K562 (cell line): ENCODE measurements around the gene PDE8A. TPM values are rescaled to one million over a fixed set of nuclear protein-coding genes. Genes with fewer than 3 reads are reported as not detected.

ENCODE experiments used
- ATF7 ChIP-seq: fragments of 450-650 bp; IDR thresholded peaks from 2 replicates; pipeline ENCODE4 v1.7.1; 2014; ENCODE audit warnings: mild to moderate bottlenecking, moderate library complexity
- BHLHE40 ChIP-seq: IDR thresholded peaks from 2 replicates; pipeline ENCODE4 v1.6.1; 2011; ENCODE audit warnings: low read length, improper control_type of control experiment
- CBX3 ChIP-seq, 2 experiments: IDR thresholded peaks; 1 replicate in 1 of 2; 2 replicates in 1 of 2; pipeline ENCODE4 v1.6.1; 2012; ENCODE audit warnings: inconsistent platforms in 2 of 2, low read length in 2 of 2, borderline replicate concordance in 1 of 2, control low read depth in 1 of 2
- CHD1 ChIP-seq: fragments of 200-600 bp; sonication (generic); IDR thresholded peaks from one replicate; pipeline ENCODE4 v1.6.1; 2012; ENCODE audit warnings: mild to moderate bottlenecking, moderate library complexity, low read length, inconsistent platforms
- FOXK2 ChIP-seq, 2 experiments: fragments of 450-650 bp; IDR thresholded peaks in 1 of 2; conservative IDR thresholded peaks in 1 of 2; 2 replicates each; pipeline ENCODE4 v1.6.1; 2016; ENCODE audit warnings: low read depth in 2 of 2, mild to moderate bottlenecking in 1 of 2
- HNRNPK ChIP-seq: fragments of 200-400 bp; formaldehyde crosslinking; IDR thresholded peaks from one replicate; pipeline ENCODE4 v1.6.1; 2018; ENCODE audit warnings: mild to moderate bottlenecking, low read depth, low read length; ENCODE audit not compliant: poor library complexity, severe bottlenecking
- KDM1A ChIP-seq, 2 experiments: fragments of 450-650 bp; IDR thresholded peaks; 2 replicates each; pipeline ENCODE4 v1.6.1; 2016; ENCODE audit warnings: mild to moderate bottlenecking in 2 of 2
- NFXL1 ChIP-seq: fragments of 450-650 bp; formaldehyde crosslinking; IDR thresholded peaks from 2 replicates; pipeline ENCODE4 v1.4.0; 2021; ENCODE audit warnings: mild to moderate bottlenecking
- POLR2AphosphoS2 ChIP-seq: IDR thresholded peaks from 2 replicates; pipeline ENCODE4 v1.6.1; 2012; ENCODE audit warnings: low read length, improper control_type of control experiment
- RBBP5 ChIP-seq: fragments of 200-600 bp; sonication (generic); IDR thresholded peaks from 2 replicates; pipeline ENCODE4 v1.6.1; 2012; ENCODE audit warnings: borderline replicate concordance, mild to moderate bottlenecking, low read length, control low read depth, inconsistent platforms; ENCODE audit not compliant: insufficient read depth, poor library complexity, severe bottlenecking
- SIN3B ChIP-seq: fragments of 450-650 bp; IDR thresholded peaks from 2 replicates; pipeline ENCODE4 v1.6.1; 2017; ENCODE audit warnings: low read depth, mild to moderate bottlenecking, moderate library complexity
- SMAD2 ChIP-seq: fragments of 150-350 bp; IDR thresholded peaks from 2 replicates; pipeline ENCODE4 v1.6.1; 2014; ENCODE audit warnings: low read depth, mild to moderate bottlenecking, low read length
- TRIM24 ChIP-seq, 2 experiments: fragments of 450-650 bp; IDR thresholded peaks; 2 replicates each; pipeline ENCODE4 v1.6.1; 2016
- TRIM28 ChIP-seq: fragments of 450-650 bp; IDR thresholded peaks from 2 replicates; pipeline ENCODE4 v1.6.1; 2017
- U2AF1 ChIP-seq: fragments of 200-400 bp; formaldehyde crosslinking; optimal IDR thresholded peaks from 2 replicates; pipeline ENCODE3; 2017; ENCODE audit warnings: mild to moderate bottlenecking, low read depth, low read length, moderate library complexity
- ZBTB17 ChIP-seq: fragments of 450-650 bp; formaldehyde crosslinking; IDR thresholded peaks from 2 replicates; pipeline ENCODE4 v1.4.0; 2020; ENCODE audit warnings: mild to moderate bottlenecking
- polyA plus RNA-seq, 8 experiments: library from polyadenylated mRNA; depleted of rRNA in 4 of 8; stranded (reverse) in 5 of 8; unstranded in 3 of 8; fragments of >200 nt; fragmentation: Nextera tagmentation in 2 of 8; fragmentation: Illumina TruSeq in 1 of 8; extraction: Ambion mirVana in 2 of 8; extraction: Trizol in 1 of 8; gene quantifications; 2 replicates each; pipeline versions ENCODE4 v1.2.1 to v1.2.3, GENCODE V29; 2011 to 2014; ENCODE audit warnings: inconsistent platforms in 1 of 8, missing spikeins in 1 of 8
- total RNA-seq, 7 experiments: library from RNA; depleted of rRNA in 6 of 7; stranded (reverse); fragments of >200 nt in 6 of 7; fragmentation: Illumina TruSeq in 2 of 7; extraction: Trizol in 2 of 7; gene quantifications; 2 replicates each; pipeline versions ENCODE4 v1.2.1 to v1.2.3, GENCODE V29; 2011 to 2021; ENCODE audit warnings: low replicate concordance in 1 of 7
- TF ChIP-seq, protein P1 (sequence below): fragments of 250-450 bp; sonication (Bioruptor Pico); IDR thresholded peaks from 2 replicates; pipeline ENCODE4 v1.4.0; 2020
- TF ChIP-seq, protein P2 (sequence below): fragments of 450-650 bp; IDR thresholded peaks from 2 replicates; pipeline ENCODE4 v1.6.1; 2016; ENCODE audit warnings: mild to moderate bottlenecking, moderate library complexity

PDE8A gene
- total and polyA plus RNA-seq, 9 of the 15 experiments (the other 6 are each of a cell fraction or from before 2014, with no cell fraction given): 5.9 to 40.3 (median 19.8) TPM

DNA sequence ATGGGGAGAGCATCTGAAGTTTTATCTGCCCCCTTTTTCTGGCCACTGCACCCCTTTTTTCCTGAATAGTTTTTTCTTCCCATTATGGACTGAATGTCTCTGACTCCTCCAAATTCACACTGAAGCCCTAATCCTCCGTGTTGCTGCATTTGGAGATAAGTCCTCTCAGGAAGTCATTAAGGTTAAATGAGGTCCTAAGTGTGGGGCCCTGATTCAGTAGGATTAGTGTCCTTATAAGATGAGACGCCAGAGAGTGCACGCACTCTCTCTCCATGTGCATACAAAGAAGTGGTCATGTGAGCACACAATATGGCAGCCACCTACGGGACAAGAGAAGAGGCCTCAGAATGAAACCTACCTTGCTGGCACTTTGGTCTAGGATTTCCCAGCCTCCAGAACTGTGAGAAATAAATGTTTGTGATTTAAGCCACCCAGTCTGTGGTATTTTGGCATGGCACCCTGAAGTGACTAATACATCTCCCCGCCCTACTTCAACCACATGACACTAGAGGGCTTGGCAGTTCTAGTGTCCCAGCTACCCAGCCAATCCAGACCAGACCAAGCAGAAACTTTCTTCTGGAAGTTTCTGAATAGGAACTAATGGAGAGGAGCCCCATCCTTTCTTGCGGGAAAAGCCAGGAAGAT is 191.3 kb downstream of the PDE8A start (continued):
- TF ChIP-seq SMAD2: no peak
- no peak for TF ChIP-seq POLR2AphosphoS2
- TF ChIP-seq U2AF1: no peak
- no peak for TF ChIP-seq SIN3B
- peak; percentile 84 to 87 for TF ChIP-seq KDM1A (IDR thresholded peaks at IDR 0.05)
- TF ChIP-seq NFXL1 (CRISPR knock-in tag): no peak
- no peak for TF ChIP-seq RBBP5
- TF ChIP-seq BHLHE40: no peak
- TF ChIP-seq ZBTB17 (CRISPR knock-in tag): no peak
- TF ChIP-seq, protein P1, sequence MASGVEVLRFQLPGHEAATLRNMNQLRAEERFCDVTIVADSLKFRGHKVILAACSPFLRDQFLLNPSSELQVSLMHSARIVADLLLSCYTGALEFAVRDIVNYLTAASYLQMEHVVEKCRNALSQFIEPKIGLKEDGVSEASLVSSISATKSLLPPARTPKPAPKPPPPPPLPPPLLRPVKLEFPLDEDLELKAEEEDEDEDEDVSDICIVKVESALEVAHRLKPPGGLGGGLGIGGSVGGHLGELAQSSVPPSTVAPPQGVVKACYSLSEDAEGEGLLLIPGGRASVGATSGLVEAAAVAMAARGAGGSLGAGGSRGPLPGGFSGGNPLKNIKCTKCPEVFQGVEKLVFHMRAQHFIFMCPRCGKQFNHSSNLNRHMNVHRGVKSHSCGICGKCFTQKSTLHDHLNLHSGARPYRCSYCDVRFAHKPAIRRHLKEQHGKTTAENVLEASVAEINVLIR (CRISPR knock-in tag): no peak
- TF ChIP-seq, protein P2, sequence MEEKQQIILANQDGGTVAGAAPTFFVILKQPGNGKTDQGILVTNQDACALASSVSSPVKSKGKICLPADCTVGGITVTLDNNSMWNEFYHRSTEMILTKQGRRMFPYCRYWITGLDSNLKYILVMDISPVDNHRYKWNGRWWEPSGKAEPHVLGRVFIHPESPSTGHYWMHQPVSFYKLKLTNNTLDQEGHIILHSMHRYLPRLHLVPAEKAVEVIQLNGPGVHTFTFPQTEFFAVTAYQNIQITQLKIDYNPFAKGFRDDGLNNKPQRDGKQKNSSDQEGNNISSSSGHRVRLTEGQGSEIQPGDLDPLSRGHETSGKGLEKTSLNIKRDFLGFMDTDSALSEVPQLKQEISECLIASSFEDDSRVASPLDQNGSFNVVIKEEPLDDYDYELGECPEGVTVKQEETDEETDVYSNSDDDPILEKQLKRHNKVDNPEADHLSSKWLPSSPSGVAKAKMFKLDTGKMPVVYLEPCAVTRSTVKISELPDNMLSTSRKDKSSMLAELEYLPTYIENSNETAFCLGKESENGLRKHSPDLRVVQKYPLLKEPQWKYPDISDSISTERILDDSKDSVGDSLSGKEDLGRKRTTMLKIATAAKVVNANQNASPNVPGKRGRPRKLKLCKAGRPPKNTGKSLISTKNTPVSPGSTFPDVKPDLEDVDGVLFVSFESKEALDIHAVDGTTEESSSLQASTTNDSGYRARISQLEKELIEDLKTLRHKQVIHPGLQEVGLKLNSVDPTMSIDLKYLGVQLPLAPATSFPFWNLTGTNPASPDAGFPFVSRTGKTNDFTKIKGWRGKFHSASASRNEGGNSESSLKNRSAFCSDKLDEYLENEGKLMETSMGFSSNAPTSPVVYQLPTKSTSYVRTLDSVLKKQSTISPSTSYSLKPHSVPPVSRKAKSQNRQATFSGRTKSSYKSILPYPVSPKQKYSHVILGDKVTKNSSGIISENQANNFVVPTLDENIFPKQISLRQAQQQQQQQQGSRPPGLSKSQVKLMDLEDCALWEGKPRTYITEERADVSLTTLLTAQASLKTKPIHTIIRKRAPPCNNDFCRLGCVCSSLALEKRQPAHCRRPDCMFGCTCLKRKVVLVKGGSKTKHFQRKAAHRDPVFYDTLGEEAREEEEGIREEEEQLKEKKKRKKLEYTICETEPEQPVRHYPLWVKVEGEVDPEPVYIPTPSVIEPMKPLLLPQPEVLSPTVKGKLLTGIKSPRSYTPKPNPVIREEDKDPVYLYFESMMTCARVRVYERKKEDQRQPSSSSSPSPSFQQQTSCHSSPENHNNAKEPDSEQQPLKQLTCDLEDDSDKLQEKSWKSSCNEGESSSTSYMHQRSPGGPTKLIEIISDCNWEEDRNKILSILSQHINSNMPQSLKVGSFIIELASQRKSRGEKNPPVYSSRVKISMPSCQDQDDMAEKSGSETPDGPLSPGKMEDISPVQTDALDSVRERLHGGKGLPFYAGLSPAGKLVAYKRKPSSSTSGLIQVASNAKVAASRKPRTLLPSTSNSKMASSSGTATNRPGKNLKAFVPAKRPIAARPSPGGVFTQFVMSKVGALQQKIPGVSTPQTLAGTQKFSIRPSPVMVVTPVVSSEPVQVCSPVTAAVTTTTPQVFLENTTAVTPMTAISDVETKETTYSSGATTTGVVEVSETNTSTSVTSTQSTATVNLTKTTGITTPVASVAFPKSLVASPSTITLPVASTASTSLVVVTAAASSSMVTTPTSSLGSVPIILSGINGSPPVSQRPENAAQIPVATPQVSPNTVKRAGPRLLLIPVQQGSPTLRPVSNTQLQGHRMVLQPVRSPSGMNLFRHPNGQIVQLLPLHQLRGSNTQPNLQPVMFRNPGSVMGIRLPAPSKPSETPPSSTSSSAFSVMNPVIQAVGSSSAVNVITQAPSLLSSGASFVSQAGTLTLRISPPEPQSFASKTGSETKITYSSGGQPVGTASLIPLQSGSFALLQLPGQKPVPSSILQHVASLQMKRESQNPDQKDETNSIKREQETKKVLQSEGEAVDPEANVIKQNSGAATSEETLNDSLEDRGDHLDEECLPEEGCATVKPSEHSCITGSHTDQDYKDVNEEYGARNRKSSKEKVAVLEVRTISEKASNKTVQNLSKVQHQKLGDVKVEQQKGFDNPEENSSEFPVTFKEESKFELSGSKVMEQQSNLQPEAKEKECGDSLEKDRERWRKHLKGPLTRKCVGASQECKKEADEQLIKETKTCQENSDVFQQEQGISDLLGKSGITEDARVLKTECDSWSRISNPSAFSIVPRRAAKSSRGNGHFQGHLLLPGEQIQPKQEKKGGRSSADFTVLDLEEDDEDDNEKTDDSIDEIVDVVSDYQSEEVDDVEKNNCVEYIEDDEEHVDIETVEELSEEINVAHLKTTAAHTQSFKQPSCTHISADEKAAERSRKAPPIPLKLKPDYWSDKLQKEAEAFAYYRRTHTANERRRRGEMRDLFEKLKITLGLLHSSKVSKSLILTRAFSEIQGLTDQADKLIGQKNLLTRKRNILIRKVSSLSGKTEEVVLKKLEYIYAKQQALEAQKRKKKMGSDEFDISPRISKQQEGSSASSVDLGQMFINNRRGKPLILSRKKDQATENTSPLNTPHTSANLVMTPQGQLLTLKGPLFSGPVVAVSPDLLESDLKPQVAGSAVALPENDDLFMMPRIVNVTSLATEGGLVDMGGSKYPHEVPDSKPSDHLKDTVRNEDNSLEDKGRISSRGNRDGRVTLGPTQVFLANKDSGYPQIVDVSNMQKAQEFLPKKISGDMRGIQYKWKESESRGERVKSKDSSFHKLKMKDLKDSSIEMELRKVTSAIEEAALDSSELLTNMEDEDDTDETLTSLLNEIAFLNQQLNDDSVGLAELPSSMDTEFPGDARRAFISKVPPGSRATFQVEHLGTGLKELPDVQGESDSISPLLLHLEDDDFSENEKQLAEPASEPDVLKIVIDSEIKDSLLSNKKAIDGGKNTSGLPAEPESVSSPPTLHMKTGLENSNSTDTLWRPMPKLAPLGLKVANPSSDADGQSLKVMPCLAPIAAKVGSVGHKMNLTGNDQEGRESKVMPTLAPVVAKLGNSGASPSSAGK: no peak
- 0 out of 4 replicates have a peak, but pooled peaks of 1 of the 2 experiments have one; percentile 20 for TF ChIP-seq TRIM24 (IDR thresholded peaks at IDR 0.05)
- no peak for TF ChIP-seq TRIM28
- no peak for TF ChIP-seq HNRNPK
- TF ChIP-seq CHD1: no peak
- TF ChIP-seq ATF7: no peak
- no peak for TF ChIP-seq FOXK2 (conservative IDR thresholded peaks at IDR 0.05 in 1 of 2, IDR thresholded peaks at IDR 0.05 in 1 of 2; ENCODE audit: low read depth in 2 of 2)
- TF ChIP-seq CBX3 (IDR thresholded peaks at IDR 0.05; ENCODE audit: borderline replicate concordance in 1 of 2, low read length in 2 of 2): no peak
